OCI-LY7 (cell line): ENCODE data around the gene MT1H.

Experiments used
- EZH2phosphoT487 ChIP-seq: fragments of 200-600 bp; sonication (generic); IDR thresholded peaks from 2 replicates; pipeline ENCODE4 v1.6.1; 2018; ENCODE audit warnings: low read depth, borderline replicate concordance, mild to moderate bottlenecking, mixed run types, antibody characterized with exemption, low read length, moderate library complexity, mixed read lengths
- TF ChIP-seq, protein P1 (sequence below): fragments of 200-600 bp; sonication (generic); conservative IDR thresholded peaks from 2 replicates; pipeline ENCODE4 v1.5.1; 2014; ENCODE audit warnings: mild to moderate bottlenecking, antibody characterized with exemption, low read length, moderate library complexity, mixed read lengths

DNA sequence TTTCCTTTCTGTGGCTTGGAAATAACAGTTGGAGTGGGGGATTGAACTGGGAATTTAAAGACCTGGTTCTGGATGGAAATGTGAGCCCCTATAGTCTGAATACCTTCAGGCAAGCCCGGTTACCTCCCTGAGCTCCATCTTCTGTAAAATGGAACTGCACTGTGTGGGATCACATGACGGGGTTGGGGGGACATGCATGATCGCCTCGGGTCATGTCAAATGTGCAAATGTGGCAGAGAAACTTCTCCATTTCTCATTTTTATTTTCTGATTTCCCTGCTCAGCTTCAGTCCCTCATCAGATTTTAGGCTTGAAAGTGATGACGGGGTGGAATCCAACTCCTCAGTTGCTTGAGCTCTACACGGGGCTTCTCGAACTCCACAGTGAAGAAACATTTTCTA lies 16.4 kb upstream of the MT1H start:
- TF ChIP-seq, protein P1, sequence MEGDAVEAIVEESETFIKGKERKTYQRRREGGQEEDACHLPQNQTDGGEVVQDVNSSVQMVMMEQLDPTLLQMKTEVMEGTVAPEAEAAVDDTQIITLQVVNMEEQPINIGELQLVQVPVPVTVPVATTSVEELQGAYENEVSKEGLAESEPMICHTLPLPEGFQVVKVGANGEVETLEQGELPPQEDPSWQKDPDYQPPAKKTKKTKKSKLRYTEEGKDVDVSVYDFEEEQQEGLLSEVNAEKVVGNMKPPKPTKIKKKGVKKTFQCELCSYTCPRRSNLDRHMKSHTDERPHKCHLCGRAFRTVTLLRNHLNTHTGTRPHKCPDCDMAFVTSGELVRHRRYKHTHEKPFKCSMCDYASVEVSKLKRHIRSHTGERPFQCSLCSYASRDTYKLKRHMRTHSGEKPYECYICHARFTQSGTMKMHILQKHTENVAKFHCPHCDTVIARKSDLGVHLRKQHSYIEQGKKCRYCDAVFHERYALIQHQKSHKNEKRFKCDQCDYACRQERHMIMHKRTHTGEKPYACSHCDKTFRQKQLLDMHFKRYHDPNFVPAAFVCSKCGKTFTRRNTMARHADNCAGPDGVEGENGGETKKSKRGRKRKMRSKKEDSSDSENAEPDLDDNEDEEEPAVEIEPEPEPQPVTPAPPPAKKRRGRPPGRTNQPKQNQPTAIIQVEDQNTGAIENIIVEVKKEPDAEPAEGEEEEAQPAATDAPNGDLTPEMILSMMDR: no peak
- no peak for TF ChIP-seq EZH2phosphoT487
